GM19463 (cell line): ENCODE data around the gene PPL.
"Not testable (repeated sequence)": the region's sequence is repeated elsewhere in the genome, so short reads cannot be mapped to it uniquely, and the experiment has no call there.

Experiments used
- ATAC-seq: cut with Tn5 transposase; IDR thresholded peaks from one replicate; pipeline ENCODE4 v1.9.1; 2021; ENCODE audit warnings: mild to moderate bottlenecking, moderate library complexity; ENCODE audit not compliant: unreplicated experiment

The PPL gene

GRCh38 chr16:4913774-4914525 is 23.0 kb downstream of the PPL start:
- ATAC-seq, result no peak

- ATAC-seq, result no peak
Measured at GRCh38 chr16:4913130-4913773, 23.7 kb downstream of the PPL start.

DNA sequence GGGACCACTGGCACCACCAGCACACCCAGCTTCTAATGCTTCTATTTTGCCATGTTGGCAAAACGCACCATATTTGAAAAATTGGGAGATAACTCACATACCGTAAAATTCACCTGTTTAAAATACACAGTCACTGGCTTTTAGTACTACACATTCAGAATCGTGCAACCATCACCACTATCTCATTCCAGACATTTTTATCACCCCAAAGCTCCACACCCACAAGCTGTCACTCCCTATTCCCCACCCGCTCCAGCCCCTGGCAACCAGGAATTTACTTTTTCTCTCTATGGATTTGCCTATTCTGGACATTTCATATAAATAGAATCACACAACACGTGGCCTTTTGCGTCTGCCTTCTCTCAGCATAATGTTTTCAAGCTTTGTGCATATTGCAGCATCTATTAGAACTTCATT is 25.0 kb downstream of the PPL start:
- no peak for ATAC-seq

DNA sequence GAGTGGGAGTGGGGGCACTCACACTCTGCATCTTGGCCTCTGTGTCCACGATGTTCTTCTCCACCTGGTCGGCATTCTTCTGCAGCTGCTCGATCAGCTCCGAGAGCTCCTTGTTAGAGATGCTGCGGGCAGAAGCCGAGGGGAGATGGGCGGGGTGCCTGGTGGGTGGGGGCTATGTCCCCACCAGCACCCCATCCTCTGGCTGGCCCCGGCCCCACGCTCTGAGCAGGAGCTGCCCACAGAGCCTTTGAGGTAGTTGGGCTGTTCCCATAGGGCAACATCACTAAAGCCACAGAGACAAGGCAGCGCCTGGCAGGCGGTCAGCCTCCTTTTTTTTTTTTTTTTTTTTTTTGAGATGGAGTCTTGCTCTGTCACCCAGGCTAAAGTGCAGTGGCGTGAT is 26.1 kb downstream of the PPL start:
- no peak for ATAC-seq

DNA sequence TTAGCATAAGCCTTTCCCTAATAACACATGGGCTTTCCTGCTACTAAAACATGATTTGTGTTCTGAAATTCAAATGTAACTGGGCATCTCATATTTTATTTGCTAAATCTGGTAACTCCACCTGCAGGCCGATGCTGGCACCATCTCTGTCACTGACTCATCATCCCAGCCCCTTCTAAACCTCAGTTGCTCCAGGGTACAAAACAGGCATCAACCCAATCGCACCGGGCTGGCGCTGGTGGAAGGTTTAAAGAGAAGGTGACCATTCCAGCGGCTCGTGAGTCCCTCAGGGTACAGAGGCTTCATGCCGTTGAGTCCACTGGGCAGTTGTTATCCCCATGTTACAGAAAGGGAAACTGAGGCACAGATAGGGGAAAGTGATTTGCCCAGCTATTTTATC is 27.1 kb downstream of the PPL start:
- ATAC-seq, result no peak

DNA sequence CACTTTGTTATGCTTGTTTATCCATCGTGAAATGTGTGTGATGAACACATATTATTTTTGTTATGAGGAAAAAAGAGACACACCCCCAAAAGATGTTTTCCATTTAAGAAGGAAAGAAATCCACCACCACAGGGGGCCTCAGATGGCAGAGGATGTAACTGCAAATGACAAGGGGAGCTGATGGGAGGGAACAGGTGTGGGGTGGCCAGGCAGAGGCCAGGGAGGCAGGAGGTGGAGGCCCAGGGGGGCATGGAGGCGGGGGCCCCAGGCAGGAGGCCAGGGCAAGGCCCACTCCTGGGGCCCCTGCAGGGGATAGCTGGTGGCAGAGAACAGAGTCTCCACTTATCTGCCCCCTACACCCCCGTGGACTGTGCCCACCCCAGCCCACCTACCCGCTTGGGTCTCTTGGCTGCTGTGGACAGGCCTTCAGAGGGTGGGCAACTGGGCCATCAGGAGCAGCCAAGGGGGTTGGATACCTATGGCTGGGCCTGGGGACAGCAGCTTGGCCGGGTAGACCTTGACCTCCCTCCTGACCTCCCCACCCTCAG is 28.0 kb downstream of the PPL start:
- no peak for ATAC-seq

DNA sequence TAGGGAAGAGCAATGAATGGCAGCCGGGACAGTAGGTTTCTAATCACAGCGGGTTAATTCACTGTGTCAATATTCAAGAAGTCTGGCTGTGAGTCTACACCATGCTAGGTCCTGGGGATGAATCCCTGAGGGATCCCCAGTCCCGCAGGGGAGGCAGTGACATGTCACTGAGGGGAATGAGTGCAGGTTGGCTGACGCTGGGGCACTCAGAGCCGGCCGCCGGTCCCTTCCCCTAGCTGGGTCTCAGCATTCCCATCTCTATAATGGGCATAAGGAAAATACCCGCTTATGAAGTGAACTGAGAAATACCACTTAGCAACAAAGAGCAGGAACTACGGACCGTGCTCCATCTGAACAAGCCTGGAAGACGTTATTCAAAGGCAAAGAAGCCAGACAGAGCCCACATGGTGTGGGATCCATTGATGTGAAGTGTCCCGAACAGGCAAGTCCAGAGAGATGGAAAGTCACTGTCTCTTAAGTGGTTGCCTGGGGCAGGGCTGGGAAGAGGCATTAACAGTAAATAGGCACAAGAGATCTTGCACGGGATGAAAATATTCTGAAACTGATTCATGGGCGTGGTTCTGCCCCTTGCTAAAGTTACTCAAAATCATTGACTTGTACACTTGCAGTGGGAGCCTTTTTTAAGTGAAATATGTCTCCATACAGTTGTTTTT is 31.9 kb downstream of the PPL start:
- no peak for ATAC-seq

DNA sequence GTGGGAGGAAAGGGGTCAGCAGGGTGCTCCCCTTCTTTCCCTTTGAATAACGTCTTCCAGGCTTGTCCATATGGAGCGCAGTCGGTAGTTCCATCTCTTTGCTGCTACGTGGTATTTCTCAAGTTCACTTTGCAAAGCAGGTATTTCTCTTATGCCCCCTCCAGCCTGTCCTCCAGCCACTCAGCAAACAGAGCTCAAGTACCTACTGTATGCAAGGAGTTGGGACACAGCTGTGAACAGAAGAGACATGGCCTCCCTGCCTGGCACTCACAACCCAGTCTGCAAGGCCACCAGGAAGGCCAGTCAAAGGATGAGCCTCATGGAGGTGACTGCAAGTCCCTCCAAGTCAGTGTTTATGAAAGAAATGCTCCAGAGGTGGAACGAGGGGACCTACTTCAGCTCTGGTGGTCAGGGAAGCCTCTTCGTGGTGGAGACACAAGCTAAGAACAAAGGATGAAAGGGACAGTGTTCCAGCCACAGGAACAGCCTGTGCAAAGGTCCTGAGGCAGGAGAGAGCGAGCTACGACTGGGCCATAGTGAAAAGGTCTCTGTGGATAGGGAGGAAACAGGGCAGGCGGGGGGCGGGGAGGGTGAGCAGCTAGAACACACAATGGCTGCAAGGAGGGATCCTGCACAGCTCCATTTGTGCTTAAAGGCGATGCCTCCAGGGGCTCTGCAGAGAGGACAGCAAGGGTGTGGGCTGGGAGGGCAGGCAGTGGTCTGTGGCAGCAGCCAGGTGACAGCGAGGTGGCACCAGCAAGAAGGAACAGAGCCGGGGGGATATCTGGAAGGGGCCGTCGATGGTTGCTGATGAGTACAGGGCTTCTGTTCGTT is 32.6 kb downstream of the PPL start:
- ATAC-seq, result no peak

- ATAC-seq, result no peak
Measured at GRCh38 chr16:4902038-4902437, 34.9 kb downstream of the PPL start.

DNA sequence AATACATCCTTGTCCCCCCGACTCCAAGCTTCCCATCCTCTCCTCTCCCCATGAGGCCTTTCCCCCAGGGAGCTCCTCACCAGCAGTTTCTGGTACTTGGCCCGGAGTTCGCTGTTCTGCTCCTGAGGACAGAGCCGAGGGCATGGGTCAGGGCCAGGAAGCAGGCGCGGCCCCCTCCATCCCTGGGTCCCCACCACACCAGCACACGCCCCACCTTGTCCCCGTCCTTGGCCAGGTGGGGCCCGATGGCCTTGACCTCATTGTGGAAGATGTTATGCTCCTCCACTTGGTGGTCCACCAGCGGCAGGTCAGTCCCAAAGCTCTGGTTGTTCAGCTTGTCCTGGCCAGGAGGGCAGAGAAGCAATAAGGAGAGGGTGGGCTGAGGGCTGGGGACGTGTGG is 36.2 kb downstream of the PPL start:
- no peak for ATAC-seq

DNA sequence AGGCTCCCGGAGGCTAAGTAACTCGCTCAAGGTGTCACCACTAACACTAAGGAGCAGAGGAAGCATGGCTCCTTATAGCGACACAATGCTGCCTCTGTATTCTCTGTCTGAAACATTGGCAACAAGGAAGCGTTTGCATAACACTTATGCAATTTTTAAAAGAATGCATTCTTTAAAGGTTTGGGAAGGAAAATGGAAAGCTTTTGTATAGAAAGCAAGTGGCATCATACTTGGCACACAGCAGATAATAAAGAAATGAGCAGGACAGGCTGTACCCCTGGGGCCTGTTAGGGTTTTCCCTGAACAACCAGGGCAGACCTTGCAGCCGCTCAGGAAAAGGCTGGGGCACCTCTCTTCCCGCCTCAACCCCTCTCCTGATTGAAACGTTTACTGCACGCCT is 36.9 kb downstream of the PPL start:
- ATAC-seq, result no peak

GRCh38 chr16:4899474-4899846 is 37.5 kb downstream of the PPL start:
- no peak for ATAC-seq

DNA sequence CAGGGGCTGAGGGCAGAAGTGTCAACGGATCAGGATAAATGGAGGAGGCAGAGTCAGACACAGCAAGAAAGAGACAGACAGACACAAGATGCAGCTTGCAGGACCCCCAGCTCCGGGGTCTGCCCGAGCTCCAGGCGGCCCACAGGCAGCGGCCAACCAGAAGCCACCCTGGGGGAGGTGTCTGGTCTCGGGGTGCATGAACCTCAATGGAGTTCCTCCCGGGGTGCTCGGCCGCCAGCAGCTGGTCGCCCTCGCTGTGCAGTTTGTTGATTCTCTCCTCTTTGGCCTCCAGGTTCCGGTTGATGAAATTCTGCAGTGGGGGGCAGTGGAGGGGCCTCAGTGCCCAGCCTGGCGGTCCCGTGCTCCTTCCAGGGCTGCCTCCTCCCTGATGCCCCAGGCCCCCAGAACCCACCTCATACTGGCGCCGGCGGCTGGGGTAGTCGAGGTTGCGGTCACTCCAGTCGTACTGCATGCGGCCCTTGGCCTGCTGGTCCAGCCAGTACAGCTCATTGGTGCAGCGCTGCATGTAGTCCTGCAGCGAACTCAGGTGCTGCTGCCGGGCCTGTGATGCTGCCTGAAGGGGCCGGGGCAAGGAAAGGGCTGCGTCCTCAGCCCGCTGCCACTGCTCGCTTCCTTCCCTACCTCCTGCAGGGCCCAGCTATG is 38.0 kb downstream of the PPL start:
- no peak for ATAC-seq

- ATAC-seq, result no peak
Measured at GRCh38 chr16:4897328-4897727, 39.6 kb downstream of the PPL start.

GRCh38 chr16:4896761-4897160 is 40.2 kb downstream of the PPL start:
- not testable (repeated sequence) for ATAC-seq

GRCh38 chr16:4895366-4895765 is 41.6 kb downstream of the PPL start:
- no peak for ATAC-seq

DNA sequence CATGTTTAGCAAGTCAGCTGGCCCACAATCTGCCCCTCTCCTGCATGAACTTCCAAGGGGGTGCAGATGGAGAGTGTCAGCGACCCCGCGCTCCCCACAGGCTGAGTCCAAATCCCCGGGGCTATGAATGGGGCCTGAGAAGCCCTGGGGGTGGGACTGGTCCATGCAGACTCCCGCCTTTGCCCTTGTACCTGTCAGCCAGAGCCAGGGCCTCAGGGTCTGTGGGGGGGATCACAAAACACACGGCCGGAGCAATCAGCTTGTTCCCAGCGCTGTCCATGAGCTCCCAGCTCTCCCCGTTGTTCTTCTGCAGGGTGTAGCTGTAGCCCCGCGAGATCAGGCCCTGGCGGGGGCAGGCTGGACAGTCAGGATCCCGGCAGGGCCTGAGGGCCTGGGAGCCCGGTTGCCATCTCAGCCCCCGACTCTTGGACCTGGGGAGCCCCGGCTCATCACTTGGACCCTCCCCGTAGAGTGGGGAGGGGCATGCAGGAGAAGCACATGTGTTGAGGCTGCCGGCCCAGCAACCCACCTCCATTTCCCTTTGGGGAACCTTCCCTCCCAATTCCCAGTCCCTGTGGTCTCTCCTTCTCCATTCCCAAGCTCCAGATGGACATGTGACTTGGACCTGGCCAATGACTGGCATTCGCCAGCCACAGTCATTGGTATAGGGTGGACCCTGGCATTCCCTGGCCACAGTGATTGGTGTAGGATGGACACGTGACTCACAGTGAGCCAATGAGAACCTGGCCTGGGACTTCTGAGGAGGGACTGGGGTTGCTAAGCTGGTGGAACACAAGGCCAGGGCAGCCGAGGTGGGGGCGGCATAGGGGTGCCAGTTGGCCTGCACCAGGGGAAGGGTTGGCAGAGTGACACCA is 42.4 kb downstream of the PPL start:
- ATAC-seq, result no peak

- ATAC-seq, result no peak
Measured at GRCh38 chr16:4893103-4893862, 43.7 kb downstream of the PPL start.
